Immature natural killer cell (primary cell): ENCODE measurements around the gene AHSG. TPM values are rescaled to one million over a fixed set of nuclear protein-coding genes. Genes with fewer than 3 reads are reported as not detected.

Experiments used
- DNase-seq, 3 donors: peaks; one replicate each; pipeline ENCODE4 v3.0.0; 2022; ENCODE audit warnings: mixed read lengths in 1 of 3
- H3K27ac Mint-ChIP-seq, 6 donors: one replicate each; pipeline ENCODE4 v1.8.0; 2020; ENCODE audit warnings: mixed read lengths in 6 of 6, mild to moderate bottlenecking in 5 of 6, inconsistent platforms in 4 of 6, moderate library complexity in 3 of 6
- H3K27me3 Mint-ChIP-seq, 3 donors: one replicate each; pipeline ENCODE4 v1.8.0; 2020 to 2021; ENCODE audit warnings: low read depth in 3 of 3, mild to moderate bottlenecking in 3 of 3, mixed read lengths in 3 of 3, moderate library complexity in 3 of 3, inconsistent platforms in 1 of 3
- H3K36me3 Mint-ChIP-seq, 3 donors: one replicate each; pipeline ENCODE4 v1.8.0; 2020; ENCODE audit warnings: mixed read lengths in 3 of 3, inconsistent platforms in 2 of 3, mild to moderate bottlenecking in 2 of 3
- H3K4me1 Mint-ChIP-seq, 2 donors: one replicate each; pipeline ENCODE4 v1.8.0; 2020; ENCODE audit warnings: inconsistent platforms in 2 of 2, mild to moderate bottlenecking in 2 of 2, mixed read lengths in 2 of 2, moderate library complexity in 1 of 2
- H3K4me3 Mint-ChIP-seq, 5 donors: one replicate each; pipeline ENCODE4 v1.8.0; 2020; ENCODE audit warnings: mild to moderate bottlenecking in 5 of 5, mixed read lengths in 5 of 5, inconsistent platforms in 3 of 5, moderate library complexity in 3 of 5
- H3K9me3 Mint-ChIP-seq, 6 donors: one replicate each; pipeline ENCODE4 v1.8.0; 2020; ENCODE audit warnings: mild to moderate bottlenecking in 6 of 6, mixed read lengths in 6 of 6, inconsistent platforms in 4 of 6, moderate library complexity in 3 of 6
- polyA plus RNA-seq, 3 donors: library from polyadenylated mRNA; unstranded; fragments of 300-500 nt; fragmentation: Illumina TruSeq; gene quantifications; one replicate each; pipeline ENCODE4 v1.2.3, GENCODE V29; 2021

Gene AHSG
- polyA plus RNA-seq, 3 donors from 2014 or later: not detected

DNA sequence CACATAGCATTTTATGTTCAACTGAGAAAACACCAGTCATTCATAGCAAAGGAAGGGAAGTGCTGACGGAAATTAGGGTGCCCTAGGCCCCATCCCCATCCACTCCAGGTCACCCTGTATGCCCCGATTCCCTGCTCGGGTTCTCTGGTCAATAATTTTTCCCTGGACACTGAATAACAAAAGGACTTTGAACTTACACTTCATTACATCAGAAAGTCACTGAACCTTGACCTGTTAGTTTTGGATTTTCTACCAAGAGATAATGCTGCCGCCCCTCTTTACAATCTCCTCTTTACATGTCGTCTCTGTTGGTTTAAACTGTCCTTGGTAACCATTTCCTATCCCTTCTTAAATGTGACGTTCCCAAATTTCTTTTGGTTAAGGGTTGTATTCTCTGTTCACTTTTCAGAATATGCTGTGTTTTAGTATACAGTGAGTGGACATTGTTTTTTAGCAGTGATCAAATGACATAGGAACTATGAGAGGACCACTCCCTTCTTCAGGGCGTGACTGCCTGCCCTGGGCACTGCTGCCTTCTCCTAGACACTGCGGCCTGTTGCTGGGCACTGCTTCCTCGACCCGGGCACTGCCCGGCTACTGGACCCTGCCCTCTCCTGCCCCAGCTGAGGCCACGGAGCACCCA, 13.6 kb upstream of the AHSG start:
- no peaks in the 10 kb centered on the region for H3K36me3 Mint-ChIP-seq
- H3K9me3 Mint-ChIP-seq: no peaks in the 10 kb centered on the region
- H3K4me3 Mint-ChIP-seq: no peak overlapping the region
- DNase-seq: no peak
- no peaks in the 10 kb centered on the region for H3K4me1 Mint-ChIP-seq
- no peak overlapping the region for H3K27ac Mint-ChIP-seq
- H3K27me3 Mint-ChIP-seq: peaks cover 1 to 15% (median 6%) of the 10 kb centered on the region in 3 donors

- DNase-seq: no peak
- H3K9me3 Mint-ChIP-seq: no peaks in the 10 kb centered on the region
- no peak overlapping the region for H3K27ac Mint-ChIP-seq
- no peaks in the 10 kb centered on the region for H3K4me1 Mint-ChIP-seq
- H3K27me3 Mint-ChIP-seq: peaks cover 1 to 15% (median 6%) of the 10 kb centered on the region in 3 donors
- no peaks in the 10 kb centered on the region for H3K36me3 Mint-ChIP-seq
- H3K4me3 Mint-ChIP-seq: no peak overlapping the region
Measured at GRCh38 chr3:186599785-186600166, 13.1 kb upstream of the AHSG start.

GRCh38 chr3:186600896-186601295, 12.0 kb upstream of the AHSG start:
- H3K27me3 Mint-ChIP-seq: peaks cover 1 to 15% (median 6%) of the 10 kb centered on the region in 3 donors
- H3K4me3 Mint-ChIP-seq: no peak overlapping the region
- no peak overlapping the region for H3K27ac Mint-ChIP-seq

GRCh38 chr3:186603159-186603558, 9.7 kb upstream of the AHSG start:
- H3K4me3 Mint-ChIP-seq: no peak overlapping the region
- no peak for DNase-seq
- H3K27me3 Mint-ChIP-seq: peaks cover 3 to 11% (median 5%) of the 10 kb centered on the region in 3 donors
- H3K9me3 Mint-ChIP-seq: no peaks in the 10 kb centered on the region
- H3K4me1 Mint-ChIP-seq: no peaks in the 10 kb centered on the region
- H3K27ac Mint-ChIP-seq: no peak overlapping the region
- H3K36me3 Mint-ChIP-seq: no peaks in the 10 kb centered on the region

More at GRCh38 chr3:186600896-186601295, 12.0 kb upstream of the AHSG start:
- no peaks in the 10 kb centered on the region for H3K4me1 Mint-ChIP-seq
- no peaks in the 10 kb centered on the region for H3K36me3 Mint-ChIP-seq
- no peak for DNase-seq
- H3K9me3 Mint-ChIP-seq: no peaks in the 10 kb centered on the region

DNA sequence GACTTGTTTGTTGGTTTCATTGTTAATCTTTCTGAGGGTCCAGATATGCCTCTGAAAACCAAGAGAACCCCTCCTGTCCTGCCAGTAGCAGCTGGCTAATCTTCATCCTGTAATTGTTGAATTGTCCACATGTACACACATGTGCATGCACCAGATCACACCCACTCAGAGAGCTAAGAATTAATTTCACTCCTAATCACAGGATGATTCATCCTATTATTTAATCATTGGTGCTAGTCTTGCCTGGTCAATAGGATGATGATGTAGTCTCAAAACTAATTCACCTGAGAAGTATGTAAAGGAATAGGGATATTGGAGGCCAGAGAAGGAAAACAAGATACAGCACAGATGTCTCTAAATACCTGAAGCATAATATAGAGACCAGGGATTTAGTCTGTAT, 7.8 kb upstream of the AHSG start:
- H3K36me3 Mint-ChIP-seq: no peaks in the 10 kb centered on the region
- no peaks in the 10 kb centered on the region for H3K9me3 Mint-ChIP-seq
- no peak for DNase-seq
- no peak overlapping the region for H3K4me3 Mint-ChIP-seq
- H3K4me1 Mint-ChIP-seq: no peaks in the 10 kb centered on the region
- H3K27ac Mint-ChIP-seq: no peak overlapping the region
- peaks cover 1 to 6% (median 5%) of the 10 kb centered on the region in 3 donors for H3K27me3 Mint-ChIP-seq

DNA sequence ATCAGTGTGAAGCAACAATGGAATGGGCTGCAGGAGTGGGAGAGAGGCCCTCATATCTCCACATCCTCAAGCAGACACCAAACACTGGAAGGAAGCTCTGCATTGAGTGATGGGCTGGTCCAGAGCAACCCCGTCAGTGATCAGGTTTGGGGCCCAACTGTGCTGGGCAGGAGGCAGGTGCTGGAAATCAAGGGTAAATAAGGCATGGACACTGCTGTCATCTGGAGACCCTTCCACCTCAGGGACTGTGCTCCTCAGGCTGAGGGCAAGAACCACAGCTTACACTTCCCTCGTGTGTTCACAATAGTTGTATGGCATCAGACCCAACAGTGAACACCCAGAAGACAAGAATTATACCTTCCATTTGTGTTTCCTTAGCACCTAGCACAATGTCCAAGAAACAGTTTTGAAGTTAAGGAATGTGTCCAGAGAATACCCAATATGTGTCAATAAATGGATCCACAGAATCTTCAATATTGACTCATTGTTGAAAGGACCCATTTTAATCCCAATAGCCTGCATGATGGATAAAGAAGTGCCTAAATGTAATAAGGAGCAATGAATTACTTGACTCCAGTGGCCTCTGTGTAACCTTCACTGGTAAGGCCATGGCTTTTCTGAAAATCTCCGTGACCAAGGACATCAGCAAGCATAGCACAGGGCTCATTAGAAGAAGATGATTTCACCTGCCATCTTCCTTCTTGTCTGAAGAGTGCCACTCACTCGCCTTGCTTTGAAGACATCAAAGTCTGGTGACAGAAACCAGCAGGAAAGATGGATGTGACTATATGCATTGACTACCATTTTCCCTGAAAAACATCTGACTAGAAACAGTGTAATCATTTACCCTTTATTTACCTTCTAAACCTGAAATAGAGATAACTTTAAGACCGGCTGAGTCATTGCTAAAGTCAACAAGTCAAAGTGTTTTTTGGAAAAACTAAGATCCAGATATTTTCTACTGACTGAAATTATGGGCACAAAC, 7.0 kb upstream of the AHSG start:
- Mint-ChIP-seq H3K27me3 (peaks cover 1 to 8% (median 5%) of the 10 kb centered on the region in 3 donors), H3K9me3 (no peaks in the 10 kb centered on the region), H3K4me3 (no peak overlapping the region)

DNA sequence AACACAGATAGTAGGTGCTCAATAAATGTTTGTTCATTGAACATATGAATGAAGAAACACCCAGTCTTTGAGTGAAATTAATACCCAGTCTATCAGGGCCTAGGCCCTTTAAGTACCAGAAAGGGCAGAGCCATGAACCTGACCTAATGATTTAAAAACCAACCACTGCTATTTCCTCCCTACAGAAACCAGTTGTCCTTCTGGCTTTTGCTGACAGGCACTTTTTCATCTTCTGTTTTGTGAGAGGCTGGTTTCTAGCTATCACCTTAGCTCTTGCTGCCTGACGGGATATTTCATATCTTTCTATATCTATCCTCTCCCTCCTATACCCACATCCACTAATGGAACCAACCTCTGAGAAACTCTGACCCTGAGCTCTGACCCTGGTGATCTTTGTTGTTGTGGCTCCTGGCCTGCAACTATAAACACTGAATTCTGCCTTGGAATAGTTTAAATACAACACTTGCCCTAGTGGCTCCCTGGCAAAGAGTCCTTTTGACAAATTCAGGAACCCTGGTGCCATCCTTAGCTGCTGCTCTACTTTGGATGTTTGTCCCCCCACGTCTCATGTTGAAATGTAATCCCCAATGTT, 4.1 kb upstream of the AHSG start:
- H3K9me3 Mint-ChIP-seq: no peaks in the 10 kb centered on the region
- no peak overlapping the region for H3K4me3 Mint-ChIP-seq
- DNase-seq: no peak
- no peaks in the 10 kb centered on the region for H3K36me3 Mint-ChIP-seq
- H3K4me1 Mint-ChIP-seq: no peaks in the 10 kb centered on the region
- H3K27ac Mint-ChIP-seq: no peak overlapping the region
- H3K27me3 Mint-ChIP-seq: peaks cover 1 to 13% (median 2%) of the 10 kb centered on the region in 3 donors

More for the DNA sequence above, 7.0 kb upstream of the AHSG start:
- no peak for DNase-seq
- no peak overlapping the region for H3K27ac Mint-ChIP-seq
- H3K4me1 Mint-ChIP-seq: no peaks in the 10 kb centered on the region
- no peaks in the 10 kb centered on the region for H3K36me3 Mint-ChIP-seq

- no peak overlapping the region for H3K27ac Mint-ChIP-seq
- peaks cover 1 to 3% of the 10 kb centered on the region in 2 donors for H3K4me1 Mint-ChIP-seq
- H3K27me3 Mint-ChIP-seq: peaks cover 1 to 14% (median 2%) of the 10 kb centered on the region in 3 donors
- no peaks in the 10 kb centered on the region for H3K9me3 Mint-ChIP-seq
- no peak overlapping the region for H3K4me3 Mint-ChIP-seq
- no peaks in the 10 kb centered on the region for H3K36me3 Mint-ChIP-seq
- DNase-seq: no peak
Measured at GRCh38 chr3:186609247-186609868, 3.5 kb upstream of the AHSG start.

DNA sequence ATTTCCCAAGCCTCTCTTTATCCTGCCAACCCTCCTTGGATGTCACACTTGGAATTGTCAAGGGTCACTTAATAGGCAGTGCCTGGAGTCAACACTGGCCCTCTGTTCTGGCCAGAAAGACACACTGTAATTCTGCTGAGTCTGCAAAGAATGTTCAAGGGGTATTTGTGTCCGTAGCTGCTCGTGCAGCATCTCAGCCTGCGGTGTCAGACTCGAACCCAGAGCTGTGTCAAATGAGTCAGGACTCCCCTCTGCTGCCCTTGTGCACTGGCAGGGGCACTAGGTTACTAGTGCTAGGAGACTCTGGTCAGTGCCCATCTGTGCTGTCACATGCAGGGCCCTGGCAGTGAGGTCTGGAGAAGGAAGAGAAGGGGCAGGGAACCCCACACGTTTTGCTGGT, 795 bp upstream of the AHSG start:
- Mint-ChIP-seq H3K9me3 (no peaks in the 10 kb centered on the region), H3K36me3 (peaks cover 0 to 3% (median 0%) of the 10 kb centered on the region in 3 donors), H3K27me3 (peaks cover 8 to 24% (median 9%) of the 10 kb centered on the region in 3 donors), H3K4me3 (no peak overlapping the region), H3K4me1 (peaks cover 12 to 15% of the 10 kb centered on the region in 2 donors), H3K27ac (no peak overlapping the region)
- no peak for DNase-seq

- H3K4me1 Mint-ChIP-seq: peaks cover 17 to 22% of the 10 kb centered on the region in 2 donors
- no peaks in the 10 kb centered on the region for H3K9me3 Mint-ChIP-seq
- H3K36me3 Mint-ChIP-seq: peaks cover 0 to 3% (median 0%) of the 10 kb centered on the region in 3 donors
- H3K27me3 Mint-ChIP-seq: peaks cover 11 to 37% (median 14%) of the 10 kb centered on the region in 3 donors
- H3K4me3 Mint-ChIP-seq: no peak overlapping the region
- no peak for DNase-seq
- no peak overlapping the region for H3K27ac Mint-ChIP-seq
Measured at GRCh38 chr3:186613637-186614265, 891 bp downstream of the AHSG start.

GRCh38 chr3:186614266-186614596, 1.4 kb downstream of the AHSG start:
- Mint-ChIP-seq H3K9me3 (no peaks in the 10 kb centered on the region), H3K4me1 (peaks cover 17 to 22% of the 10 kb centered on the region in 2 donors), H3K27me3 (peaks cover 11 to 37% (median 16%) of the 10 kb centered on the region in 3 donors), H3K36me3 (peaks cover 0 to 3% (median 0%) of the 10 kb centered on the region in 3 donors), H3K4me3 (no peak overlapping the region), H3K27ac (no peak overlapping the region)
- no peak for DNase-seq

DNA sequence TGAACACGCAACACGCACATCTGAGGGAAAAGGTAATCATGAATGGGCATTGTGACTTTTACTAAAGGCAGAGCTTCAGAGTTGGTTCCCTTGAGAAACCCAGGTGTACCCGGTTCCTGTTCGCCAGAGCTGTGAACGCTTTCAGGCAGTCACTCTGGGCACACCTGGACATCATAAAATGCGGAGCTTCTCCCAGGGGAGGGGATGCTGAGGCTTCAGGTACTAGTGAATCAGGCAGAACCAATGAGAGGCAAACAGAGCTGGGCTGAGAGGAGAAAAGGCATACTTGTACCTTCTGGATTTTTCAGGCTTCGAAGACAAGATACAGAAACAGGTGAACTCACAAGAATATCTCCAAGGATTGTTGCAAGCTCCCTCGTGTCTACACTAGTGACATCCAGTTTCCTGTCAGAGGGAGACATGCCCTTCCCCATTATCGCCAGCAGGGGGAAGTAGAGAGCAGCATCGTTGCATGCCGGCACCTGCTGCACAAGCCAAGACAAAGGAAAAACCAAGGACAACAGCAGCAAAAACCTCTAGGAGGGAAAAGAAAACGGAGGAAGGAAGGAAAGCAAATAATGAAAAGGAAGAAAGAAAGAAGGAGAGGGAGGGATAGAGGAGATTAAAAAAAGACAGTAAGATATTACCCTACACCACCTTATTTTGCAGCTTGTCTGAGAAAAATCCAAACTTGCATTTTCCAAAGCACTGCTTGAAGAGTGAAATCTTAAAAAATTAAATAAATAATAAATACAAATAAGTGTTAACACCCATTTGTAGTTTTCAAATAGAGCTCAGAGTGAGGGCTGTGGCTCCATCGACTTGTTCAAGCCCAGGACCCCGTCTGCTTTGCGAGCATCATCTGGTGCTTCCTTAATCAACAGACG, 2.0 kb downstream of the AHSG start:
- Mint-ChIP-seq H3K27me3 (peaks cover 11 to 37% (median 16%) of the 10 kb centered on the region in 3 donors), H3K4me1 (peaks cover 17 to 22% of the 10 kb centered on the region in 2 donors), H3K36me3 (peaks cover 0 to 3% (median 0%) of the 10 kb centered on the region in 3 donors), H3K27ac (no peak overlapping the region), H3K9me3 (no peaks in the 10 kb centered on the region), H3K4me3 (peak overlapping the region in 1 of 5 donors; percentile 57)
- DNase-seq: peak; percentile 64 to 72 (median 66)
